OCI-M1 (cell line): ENCODE data around the gene CSTB.

ENCODE experiments used
- DNase-seq: peaks from one replicate; lab custom pipeline; 2025; lab: John Stamatoyannopoulos, UW

The CSTB gene

DNA sequence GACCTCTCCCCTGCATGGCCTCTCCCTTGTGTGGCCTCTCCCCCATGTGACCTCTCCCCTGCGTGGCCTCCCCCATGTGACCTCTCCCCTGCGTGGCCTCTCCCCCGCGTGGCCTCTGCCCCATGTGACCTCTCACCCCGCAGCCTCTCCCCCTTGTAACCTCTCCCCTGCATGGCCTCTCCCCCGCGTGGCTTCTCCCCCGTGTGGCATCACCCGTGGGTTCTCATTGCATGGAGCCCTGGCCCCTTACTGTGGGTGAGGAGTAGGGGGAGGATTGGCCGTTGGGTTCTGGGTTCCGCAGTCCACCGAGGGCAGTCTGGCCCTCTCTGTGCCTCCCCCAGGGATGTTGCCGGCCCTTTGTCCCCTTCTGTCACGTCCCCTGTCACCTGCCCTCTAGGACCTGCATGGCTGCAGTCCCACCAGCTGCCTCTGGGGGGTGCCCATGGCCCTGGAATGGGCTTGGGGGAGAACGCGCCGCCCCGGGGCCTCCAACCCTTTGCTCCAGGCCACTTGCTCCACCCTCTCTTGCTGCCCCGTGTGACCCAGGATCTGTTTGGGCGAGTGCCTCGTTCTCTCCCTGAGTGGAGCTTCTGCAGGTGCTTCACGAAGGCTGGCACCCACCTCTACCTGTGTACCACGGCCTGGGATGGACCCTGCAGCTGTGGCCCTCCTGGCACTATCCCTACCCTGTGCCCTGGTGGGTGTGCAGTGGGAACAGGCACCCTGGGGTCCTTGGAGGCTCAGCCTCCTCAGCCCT lies 34.6 kb upstream of the CSTB start:
- DNase-seq: peak; percentile 97

DNA sequence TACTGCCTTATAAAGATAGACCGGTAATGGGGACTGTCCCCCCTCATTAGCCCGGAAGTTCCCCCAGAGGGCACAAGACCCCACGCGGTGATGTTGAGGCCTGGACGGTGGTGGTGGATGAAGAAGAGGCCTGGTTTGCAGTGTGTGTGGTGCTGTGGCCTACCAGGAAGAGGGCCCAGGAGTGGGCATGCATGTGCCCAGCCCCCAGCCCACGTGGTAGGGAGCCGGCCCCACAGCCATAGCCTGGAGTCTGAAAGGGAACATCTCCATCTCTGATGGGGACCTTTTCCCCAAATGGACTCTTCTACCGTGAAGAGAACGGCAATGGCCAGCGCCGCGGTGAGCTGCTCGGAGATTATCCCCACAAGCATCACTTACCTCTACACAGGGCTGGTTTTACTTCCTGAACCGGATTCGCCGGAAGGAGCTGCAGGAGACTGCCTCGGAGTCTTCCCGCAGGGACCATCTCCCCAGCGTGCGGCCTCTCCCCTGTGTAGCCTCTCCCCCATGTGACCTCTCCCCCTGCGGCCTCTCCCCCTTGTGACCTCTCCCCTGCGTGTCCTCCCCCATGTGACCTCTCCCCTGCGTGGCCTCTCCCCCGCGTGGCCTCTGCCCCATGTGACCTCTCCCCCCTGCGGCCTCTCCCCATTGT lies 33.9 kb upstream of the CSTB start:
- no peak for DNase-seq

DNA sequence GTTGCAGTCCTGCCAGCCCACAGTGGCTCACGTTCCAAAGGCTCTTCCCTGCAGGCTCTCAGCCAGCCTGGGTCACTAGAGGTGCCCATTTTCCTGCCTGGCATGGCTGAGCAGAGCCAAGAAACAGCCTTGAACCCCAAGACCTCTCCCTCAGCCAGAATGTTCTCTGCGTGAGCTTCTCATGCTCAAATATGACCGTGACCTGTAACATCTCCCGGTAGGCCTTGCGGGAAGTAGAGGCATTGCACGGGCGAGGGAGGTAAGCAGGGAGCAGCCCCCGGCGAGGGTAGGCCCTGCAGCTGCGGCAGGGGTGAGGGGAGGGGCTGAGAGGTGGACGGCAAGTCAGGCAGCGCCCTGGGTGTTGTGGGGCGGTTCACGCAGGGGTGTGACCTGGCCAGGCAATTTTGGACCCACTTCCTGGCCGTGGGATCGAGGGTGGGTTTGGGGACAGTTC lies 33.3 kb upstream of the CSTB start:
- DNase-seq: no peak

DNA sequence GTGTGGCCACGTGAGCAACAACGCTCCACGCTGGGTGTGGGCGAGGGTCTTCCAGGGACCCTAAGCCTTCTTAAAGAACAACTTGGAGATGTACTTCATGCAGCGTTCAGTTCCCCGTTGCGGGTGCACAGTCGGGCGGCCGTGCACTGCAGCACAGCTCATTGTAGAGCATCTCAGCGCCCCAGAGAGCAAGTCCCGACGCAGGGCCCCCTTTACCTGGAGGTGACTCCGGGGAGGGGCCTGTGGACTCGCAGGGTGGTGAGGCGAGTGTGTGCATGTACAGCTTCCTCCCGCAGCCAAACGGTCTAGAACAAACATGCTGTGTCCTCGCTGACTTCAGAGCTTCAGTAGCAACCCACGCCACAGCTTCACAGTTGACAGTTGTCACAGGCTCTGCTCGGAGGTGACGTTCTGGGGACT lies 32.7 kb upstream of the CSTB start:
- DNase-seq: no peak

DNA sequence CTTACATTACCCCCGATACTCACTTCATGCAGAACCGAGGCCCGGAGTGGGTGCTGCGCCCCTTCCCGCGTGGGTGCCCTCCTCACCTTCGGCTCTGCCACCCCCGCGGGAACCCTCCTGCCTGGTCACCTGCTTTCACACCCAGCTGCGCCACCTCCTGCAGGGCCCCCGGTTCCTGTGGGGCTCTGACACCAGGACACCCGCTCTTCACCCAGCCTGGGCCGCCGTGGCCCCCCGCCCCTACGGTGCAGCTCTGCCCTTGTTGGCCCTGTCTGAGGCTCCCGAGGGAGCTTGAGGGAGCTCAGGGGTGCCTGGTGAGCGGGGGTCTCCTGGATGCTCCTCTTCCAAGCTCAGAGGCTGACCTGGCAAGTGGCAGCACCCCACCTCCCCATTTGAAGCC lies 32.3 kb upstream of the CSTB start:
- DNase-seq: no peak

DNA sequence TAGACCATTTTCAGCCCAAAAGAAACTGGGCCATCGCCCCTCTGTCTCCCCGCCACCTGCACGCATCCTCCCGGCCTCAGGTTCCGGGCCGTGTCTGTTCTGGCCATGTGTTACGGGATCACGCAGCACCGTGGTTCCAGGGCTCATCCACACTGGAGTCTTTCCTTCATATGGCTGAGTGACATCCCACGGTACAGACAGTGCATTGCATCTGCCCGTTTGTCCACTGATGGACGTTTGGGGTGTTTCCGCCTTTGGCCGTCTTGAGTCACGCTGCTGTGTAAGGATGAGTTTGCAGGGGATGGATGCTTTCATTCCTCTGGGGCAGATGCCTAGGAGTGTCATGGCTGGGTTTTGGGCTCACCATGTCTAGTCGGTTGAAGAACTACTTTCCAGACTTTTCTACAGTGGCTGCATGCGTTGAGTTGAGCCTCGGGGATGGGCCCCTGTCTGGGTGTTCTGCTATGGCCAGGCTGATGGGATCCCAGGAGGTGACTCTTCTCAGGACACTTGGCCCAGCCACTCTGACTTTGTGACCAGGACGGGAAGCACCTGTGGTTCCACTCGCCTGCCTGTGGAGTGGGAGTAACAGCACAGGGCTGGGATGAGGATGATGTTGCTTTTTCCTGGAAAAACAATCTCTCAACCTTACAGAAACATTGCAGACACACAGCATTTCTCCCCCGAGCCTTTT lies 30.1 kb upstream of the CSTB start:
- DNase-seq: no peak

DNA sequence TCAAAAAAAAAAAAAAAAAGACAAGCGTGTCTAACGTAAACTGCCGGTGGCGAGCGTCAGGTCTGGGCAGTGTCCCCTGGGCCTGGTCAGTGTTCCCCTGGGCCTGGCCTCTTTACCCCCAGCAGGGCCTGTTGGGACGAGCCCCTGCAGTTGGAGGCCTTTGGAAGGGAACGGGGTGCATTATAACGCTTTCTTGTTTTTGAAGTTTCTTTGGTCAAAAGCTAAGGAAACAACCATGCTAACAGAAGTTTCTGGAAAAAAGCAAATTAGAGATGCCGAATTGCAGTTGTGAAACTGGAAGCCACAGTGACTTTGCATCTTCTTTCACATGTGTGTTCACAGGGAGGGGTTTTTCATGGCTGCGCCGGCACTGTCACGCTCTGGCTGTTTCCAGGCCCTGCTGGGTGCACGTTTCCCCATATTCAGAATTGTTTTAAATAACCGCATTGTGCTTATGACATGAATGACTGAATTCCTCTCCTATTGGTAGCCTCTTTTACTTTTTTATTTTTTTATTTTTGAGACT lies 29.2 kb upstream of the CSTB start:
- peak; percentile 48 for DNase-seq

DNA sequence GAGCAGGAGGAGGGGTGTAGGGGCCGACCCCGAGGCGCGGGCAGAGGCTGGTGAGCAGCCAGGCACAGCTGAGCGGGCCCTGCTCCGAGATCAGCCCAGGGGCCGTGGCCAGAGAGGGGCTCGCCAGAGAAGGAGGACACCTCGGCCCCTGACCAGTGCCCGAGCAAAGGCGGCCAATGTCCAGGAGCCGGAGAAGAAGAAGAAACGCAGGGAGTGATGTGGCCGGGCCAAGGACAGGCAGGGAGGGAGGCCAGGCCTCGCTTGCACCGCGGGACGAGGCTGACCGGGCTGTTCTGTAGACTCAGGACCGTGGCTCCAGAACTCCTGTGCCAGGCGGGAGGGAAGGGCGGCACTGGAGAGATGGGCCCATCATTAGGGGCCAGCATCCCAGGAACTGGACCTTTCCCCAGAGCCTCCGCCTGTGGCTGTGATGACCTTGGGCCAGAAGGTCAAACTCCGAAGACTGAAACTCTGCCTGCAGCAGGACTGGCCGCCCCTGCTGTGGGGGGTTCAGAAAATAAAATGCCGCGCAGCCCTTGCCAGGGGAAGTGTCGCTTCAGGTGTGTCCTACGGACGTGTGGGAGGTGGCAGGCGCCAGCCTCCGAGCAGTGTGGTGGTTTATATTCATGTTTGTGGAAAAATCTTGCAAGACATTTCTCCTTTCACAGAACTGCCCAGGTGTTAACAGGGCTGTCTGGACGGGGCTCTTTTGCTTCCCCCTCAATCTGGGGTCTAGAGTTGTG lies 27.6 kb upstream of the CSTB start:
- no peak for DNase-seq

DNA sequence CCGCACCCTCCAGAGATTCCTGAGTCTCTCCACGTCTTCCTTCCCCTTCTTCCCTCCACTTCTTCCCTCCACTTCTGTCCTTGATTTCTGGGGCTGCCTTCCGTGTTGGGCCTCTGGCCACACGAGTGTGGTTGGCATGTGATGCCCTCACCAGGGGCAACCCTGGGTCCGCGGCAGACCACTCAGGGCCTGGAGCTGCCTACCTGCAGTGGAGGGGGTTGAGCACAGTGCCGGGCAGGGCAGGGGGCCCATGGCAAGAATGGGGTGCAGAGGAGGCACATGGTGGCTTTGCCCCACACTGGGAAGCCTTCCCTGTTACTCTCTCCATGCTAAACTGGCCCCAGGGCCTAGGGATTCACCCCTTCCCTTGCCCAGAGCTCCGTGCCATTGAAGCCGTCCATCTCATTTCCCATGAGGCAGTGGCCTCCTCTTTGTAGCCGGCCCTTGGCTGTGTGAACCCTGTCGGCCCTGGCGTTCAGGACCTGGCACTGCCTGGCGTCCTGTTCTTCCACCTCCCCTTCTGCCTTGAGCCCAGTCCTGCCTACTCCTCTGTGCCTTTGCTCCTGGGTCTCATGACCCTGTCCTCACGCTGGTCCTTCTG lies 26.7 kb upstream of the CSTB start:
- DNase-seq: no peak

DNA sequence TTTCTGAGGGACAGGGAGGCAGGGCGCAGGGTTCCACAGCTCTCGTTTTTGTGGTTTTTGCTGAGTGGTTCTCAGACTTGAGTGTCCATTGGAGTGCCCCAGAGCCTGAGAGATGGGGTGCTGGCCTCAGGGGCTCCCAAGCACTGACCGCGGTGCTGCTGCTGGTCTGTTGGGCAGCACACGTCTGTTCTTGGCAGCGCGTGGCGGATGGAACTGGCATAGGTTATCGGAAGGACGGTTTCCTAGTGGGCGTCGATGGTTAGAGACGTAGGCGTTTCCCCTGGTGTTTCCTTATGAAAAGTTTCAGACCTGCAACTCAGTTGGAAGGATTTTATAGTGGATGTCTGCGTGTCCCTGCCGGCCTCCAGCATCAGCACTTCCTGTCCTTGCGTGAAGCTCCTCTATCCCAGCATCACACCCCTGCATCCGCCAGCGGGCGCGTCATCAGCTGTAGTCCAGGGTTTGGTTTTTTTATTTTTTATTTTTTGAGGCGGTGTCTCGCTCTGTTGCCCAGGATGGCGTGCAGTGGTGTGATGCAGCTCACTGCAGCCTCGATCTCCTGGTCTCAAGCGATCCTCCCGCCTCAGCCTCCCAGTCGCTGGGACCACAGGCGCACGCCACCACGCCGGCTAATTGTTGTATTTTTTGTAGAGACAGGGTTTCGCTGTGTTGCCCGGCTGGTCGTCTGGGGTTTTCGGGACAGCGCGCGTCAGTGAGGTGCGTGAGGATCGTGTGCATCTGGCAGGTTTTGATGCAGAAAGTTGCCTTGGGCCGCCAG lies 25.1 kb upstream of the CSTB start:
- no peak for DNase-seq

DNA sequence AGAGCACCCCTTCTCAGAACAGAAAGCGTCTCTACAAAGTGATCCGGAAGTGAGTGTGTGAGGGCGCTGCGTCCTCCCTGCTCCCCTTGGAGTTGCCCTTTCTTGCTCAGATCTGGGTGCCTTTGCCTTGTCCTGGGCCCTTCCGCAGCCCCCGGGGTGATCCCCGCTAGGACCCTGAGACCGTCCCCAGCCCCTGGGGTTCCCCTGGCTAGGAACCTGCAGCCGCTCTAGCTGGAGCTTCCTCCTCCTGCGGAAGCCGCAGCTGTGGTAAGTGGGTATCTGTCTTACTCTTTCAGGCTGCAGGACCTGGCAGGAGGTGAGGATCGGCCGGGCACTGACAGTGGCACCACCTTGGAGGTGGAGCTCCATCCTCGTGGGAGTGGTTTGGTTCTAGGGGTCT lies 24.5 kb upstream of the CSTB start:
- no peak for DNase-seq

DNA sequence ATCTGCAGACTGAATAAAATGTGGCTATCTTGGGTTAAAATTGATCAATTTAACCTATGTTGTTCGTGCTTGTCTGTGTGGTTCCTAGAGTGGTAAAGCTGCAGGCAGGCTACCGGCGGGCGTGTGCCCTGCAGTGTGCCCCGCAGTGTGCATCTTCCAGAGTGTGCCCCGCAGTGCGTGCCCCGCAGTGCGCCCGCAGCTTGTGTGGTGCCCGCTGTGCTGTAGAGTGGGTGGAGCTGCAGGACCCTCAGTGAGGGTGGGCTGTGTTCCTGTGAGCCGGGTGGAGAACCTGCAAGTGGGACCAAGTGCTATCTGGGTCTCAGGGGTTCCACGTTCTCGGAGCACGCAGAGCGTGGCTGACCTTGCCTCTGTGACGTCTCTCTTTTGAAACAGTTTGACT lies 24.0 kb upstream of the CSTB start:
- DNase-seq: no peak

DNA sequence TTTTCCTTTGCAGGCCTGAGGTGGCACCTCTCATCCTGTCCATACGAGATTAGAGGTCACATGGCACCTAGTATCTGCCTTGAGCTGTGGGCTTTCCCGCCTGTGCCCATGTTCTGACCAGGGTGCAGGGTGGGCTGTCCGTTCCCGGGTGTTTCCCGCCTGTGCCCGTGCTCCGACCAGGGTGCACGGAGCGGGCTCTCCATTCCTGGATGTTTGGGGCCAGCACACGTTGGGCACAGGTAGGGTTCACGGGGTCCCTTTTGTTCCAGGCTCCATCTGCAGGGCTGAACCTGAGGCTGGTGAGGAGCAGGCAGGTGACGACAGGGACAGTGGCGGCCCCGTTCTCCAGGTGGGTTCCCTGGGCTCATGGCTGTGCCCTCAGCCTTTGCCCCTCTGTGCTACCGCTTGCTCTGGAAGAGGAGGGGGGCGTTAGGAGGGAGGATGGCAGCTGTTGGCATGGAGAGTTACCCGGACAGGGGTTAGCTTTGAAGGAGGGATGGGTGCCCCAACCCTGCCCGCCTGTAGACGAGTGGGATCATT lies 23.3 kb upstream of the CSTB start:
- DNase-seq: no peak

DNA sequence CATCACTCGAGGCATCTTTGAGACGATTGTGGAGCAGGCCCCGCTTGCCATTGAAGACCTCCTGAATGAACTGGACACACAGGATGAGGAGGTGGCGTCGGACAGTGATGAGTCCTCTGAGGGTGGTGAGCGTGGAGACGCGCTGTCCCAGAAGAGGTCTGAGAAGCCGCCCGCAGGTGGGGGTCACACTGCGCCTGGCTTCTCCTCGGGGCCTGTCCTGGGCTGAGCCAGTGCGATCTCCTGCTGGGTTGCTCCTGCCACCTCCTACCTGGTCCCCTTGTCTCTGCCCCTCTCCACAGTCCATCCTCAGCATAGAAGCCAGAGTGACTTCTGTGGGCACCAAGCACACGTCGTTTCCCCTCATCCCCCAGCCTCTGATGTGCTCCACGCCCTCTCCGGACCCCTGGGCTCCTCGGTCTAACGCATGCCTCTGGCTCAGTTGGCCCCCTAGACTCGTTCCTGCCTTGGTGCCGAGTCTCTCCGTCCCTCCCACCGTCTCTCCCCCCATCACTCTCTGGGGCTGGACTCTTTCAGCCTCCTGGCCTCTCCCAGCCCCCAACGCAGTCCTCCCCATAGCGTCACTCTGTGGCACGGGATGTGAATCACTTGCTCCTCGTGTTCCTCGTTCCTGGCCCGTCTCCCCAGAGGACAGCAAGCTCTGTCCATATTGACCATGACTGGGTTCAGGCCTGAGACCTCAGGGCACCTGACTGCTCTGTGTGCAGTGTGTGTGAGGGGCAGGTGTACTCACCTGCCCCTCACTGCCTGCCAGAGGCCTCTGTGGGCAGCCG lies 22.0 kb upstream of the CSTB start:
- no peak for DNase-seq

DNA sequence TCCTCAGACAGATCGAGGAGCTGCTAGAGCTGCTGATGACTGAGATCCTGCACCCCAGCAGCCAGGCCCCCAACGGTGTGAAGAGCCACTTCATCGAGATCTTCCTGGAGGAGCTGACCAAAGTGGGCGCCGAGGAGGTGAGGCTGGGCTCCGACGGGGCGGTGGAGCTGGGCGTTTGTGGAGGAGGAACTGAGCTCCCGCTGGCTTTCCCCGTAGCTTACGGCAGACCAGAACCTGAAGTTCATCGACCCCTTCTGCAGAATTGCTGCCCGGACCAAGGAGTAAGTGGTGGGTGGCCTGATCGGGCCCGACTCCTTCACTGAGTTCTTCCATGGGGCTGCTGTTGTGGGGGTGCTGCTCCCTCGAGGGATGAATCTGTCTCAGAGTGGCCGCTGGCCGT lies 21.3 kb upstream of the CSTB start:
- no peak for DNase-seq

DNA sequence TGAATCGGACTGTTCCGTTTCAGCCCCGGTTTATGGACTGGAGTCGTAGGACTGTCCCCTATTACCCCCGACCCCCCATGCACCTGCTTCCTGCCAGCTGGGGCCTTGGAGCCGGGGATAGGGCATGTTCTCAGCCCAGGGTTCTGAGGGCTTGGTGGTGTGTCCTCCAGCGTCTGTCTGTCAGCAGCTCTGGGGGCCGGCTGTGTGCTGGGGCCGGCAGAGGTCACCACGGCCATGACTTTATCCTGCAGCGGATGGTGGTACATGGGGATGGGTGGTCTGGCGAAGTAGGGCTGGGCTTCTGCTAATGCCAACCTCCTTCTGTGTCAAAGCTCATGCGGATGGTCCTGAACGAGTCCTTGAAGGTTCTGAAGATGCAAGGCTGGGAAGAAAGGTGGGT lies 18.7 kb upstream of the CSTB start:
- no peak for DNase-seq

DNA sequence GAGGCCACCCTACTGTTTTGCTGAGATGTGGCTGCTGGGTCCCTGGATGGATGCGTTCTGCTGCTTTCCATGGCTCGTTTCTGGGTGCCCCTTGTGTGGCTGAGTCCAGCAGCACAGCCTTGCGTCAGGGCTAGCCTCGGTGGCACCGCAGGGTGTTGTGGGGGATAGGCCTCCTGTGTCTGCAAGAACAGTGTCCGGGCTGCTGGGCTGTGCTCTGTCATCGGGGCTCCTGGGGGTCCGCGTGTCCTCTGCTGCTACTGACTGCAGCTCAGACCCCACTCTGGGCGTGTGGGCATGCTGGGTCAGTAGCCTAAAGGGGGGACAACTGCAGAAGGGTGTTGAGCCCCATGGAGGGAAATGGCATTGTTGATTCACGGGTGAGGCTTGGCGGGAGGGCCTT lies 18.2 kb upstream of the CSTB start:
- no peak for DNase-seq

DNA sequence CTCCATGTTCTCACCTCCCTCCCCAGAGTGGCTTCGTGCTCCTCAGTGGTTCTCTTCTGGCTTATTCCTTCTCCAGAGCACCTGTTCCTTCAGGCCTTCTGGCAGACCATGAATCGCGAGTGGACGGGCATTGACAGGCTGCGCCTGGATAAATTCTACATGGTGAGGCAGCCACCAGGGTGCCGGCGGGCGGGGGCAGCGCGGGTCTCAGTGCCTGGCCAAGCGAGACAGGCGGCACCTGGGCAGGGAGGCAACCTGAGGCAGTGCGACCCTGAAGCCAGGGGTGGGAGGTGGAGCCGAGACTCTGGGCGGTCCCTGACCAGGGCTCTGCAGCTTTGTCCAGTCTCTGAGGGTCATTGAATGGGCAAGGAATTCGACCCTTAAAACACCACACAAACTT lies 17.1 kb upstream of the CSTB start:
- DNase-seq: no peak

DNA sequence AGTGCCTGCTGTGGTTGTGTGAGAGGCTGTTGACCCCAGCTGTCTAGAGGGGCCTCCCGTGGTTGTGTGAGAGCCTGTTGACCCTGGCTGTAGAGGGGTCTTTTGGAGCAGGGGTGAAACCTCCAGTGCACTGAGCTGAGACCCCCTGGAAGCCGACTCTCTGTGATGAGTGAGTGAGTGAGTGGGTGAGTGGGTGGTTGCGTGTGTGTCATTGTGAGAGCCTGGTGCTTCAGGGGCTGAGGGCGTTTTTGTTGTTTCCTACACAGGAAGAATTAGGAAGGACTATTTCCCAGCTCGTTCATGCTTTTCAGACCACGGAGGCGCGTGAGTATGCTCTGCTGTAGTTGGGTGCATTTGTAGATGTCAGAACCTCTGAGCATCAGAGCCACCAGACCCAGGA lies 16.3 kb upstream of the CSTB start:
- no peak for DNase-seq

DNA sequence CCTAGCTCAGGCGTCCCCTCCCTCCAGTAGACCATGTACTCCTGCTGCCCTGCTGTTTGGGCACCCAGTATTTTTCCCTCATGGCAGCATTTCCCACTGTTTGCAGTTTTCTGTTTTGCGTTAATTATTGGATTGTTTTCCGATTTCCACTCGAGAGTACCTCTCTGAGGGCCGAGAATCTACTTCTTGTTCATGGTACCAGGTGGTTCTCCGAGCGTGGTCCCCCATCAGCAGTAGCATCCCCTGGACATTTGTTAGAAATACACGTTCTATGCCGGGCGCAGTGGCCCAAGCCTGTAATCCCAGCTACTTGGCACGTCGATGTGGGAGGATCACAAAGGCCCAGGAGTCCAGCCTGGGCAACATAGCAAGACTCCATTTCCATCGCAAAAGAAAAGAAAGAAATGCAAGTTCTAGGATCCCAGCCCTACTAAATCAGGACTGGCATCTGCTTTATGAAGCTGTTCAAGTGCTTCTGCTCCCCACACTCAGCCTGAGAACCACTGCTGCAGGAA lies 14.0 kb upstream of the CSTB start:
- no peak for DNase-seq
